Astrocyte (in vitro differentiated cells and primary cell): Measurements from ENCODE around the gene METTL27. TPM values are rescaled to one million over a fixed set of nuclear protein-coding genes. Genes with fewer than 3 reads are reported as not detected.
A peak's percentile ranks its signal among the peaks of the same experiment; 100 is the strongest.

ENCODE experiments used
- DNase-seq: peaks from one replicate; pipeline ENCODE4 v3.0.0-alpha.2; 2010; ENCODE audit warnings: low read depth
- FAIRE-seq: peaks from 2 replicates; lab custom pipeline; 2011; peaks lifted over from hg19 to GRCh38; lab: Jason Lieb, UNC
- H2AFZ ChIP-seq: 2 replicates; pipeline ENCODE4 v1.6.0; 2012; ENCODE audit warnings: low read depth, low read length, inconsistent platforms
- H3K27ac ChIP-seq: 2 replicates; pipeline ENCODE4 v1.5.1; 2011; ENCODE audit warnings: low read depth, low read length, inconsistent platforms
- H3K27me3 ChIP-seq: 2 replicates; pipeline ENCODE4 v1.6.0; 2011; ENCODE audit warnings: low read length, inconsistent platforms; ENCODE audit not compliant: insufficient read depth
- H3K36me3 ChIP-seq: 2 replicates; pipeline ENCODE4 v1.5.1; 2011; ENCODE audit warnings: low read length, inconsistent platforms; ENCODE audit not compliant: insufficient read depth
- H3K4me1 ChIP-seq: 2 replicates; pipeline ENCODE4 v1.5.1; 2011; ENCODE audit warnings: low read length, inconsistent platforms; ENCODE audit not compliant: insufficient read depth
- H3K4me2 ChIP-seq: 2 replicates; pipeline ENCODE4 v1.6.0; 2012; ENCODE audit warnings: low read length, inconsistent platforms
- H3K4me3 ChIP-seq: 2 replicates; pipeline ENCODE4 v1.5.1; 2011; ENCODE audit warnings: low read depth, mild to moderate bottlenecking, low read length, inconsistent platforms; ENCODE audit not compliant: insufficient read depth
- H3K79me2 ChIP-seq: 2 replicates; pipeline ENCODE4 v1.6.0; 2012; ENCODE audit warnings: mild to moderate bottlenecking, low read length, inconsistent platforms; ENCODE audit not compliant: insufficient read depth
- H3K9ac ChIP-seq: 2 replicates; pipeline ENCODE4 v1.6.0; 2012; ENCODE audit warnings: mild to moderate bottlenecking, low read length, inconsistent platforms
- H3K9me3 ChIP-seq: 2 replicates; pipeline ENCODE4 v1.5.1; 2012; ENCODE audit warnings: low read depth, mild to moderate bottlenecking, low read length, inconsistent platforms; ENCODE audit not compliant: insufficient read depth
- H4K20me1 ChIP-seq: 2 replicates; pipeline ENCODE4 v1.6.0; 2012; ENCODE audit warnings: low read length, inconsistent platforms; ENCODE audit not compliant: insufficient read depth
- H3K27ac Mint-ChIP-seq: one replicate; pipeline ENCODE4 v1.8.0; 2021; ENCODE audit warnings: mild to moderate bottlenecking, mixed read lengths; ENCODE audit not compliant: unreplicated experiment
- H3K27me3 Mint-ChIP-seq: one replicate; pipeline ENCODE4 v1.8.0; 2021; ENCODE audit warnings: low read depth, mixed read lengths; ENCODE audit not compliant: unreplicated experiment
- H3K36me3 Mint-ChIP-seq: one replicate; pipeline ENCODE4 v1.8.0; 2021; ENCODE audit warnings: low read depth, mixed read lengths; ENCODE audit not compliant: unreplicated experiment
- H3K4me1 Mint-ChIP-seq: one replicate; pipeline ENCODE4 v1.8.0; 2021; ENCODE audit warnings: low read depth, mixed read lengths; ENCODE audit not compliant: unreplicated experiment
- H3K4me3 Mint-ChIP-seq: one replicate; pipeline ENCODE4 v1.8.0; 2021; ENCODE audit warnings: mild to moderate bottlenecking, moderate library complexity, mixed read lengths; ENCODE audit not compliant: unreplicated experiment
- H3K9me3 Mint-ChIP-seq: one replicate; pipeline ENCODE4 v1.8.0; 2021; ENCODE audit warnings: mild to moderate bottlenecking, mixed read lengths; ENCODE audit not compliant: unreplicated experiment
- EZH2 ChIP-seq: IDR thresholded peaks from 2 replicates; pipeline ENCODE4 v1.6.1; 2012; ENCODE audit warnings: mild to moderate bottlenecking, low read length, inconsistent platforms; ENCODE audit not compliant: insufficient read depth
- total RNA-seq: library from RNA; stranded (reverse); gene quantifications from 2 replicates; pipeline ENCODE4 v1.2.1, GENCODE V29; 2021
- TF ChIP-seq, protein P1 (sequence below): IDR thresholded peaks from 2 replicates; pipeline ENCODE4 v1.5.1; 2011; ENCODE audit warnings: low read depth, mild to moderate bottlenecking, inconsistent platforms, low read length, moderate library complexity; ENCODE audit not compliant: insufficient read depth

METTL27 gene
- total RNA-seq, 1 donor from 2014 or later: 2.5 TPM

GRCh38 chr7:73829505-73829904 is 12.8 kb downstream of the METTL27 start:
- FAIRE-seq (no peak), DNase-seq (no peak)
- Mint-ChIP-seq H3K27me3 (no peaks in the 10 kb centered on the region), H3K9me3 (no peaks in the 10 kb centered on the region), H3K27ac (no peak overlapping the region), H3K36me3 (no peaks in the 10 kb centered on the region), H3K4me3 (no peak overlapping the region), H3K4me1 (peaks cover 34% of the 10 kb centered on the region)
- Histone ChIP-seq H3K79me2 (no peaks in the 10 kb centered on the region), H3K9ac (no peak overlapping the region), H3K4me3 (no peak overlapping the region), H2AFZ (no peak overlapping the region), H3K36me3 (no peaks in the 10 kb centered on the region), H3K4me1 (peaks cover 12% of the 10 kb centered on the region), H3K27ac (no peak overlapping the region), H4K20me1 (no peaks in the 10 kb centered on the region), H3K4me2 (no peak overlapping the region), H3K27me3 (no peaks in the 10 kb centered on the region), H3K9me3 (no peaks in the 10 kb centered on the region)
- TF ChIP-seq, protein P1, sequence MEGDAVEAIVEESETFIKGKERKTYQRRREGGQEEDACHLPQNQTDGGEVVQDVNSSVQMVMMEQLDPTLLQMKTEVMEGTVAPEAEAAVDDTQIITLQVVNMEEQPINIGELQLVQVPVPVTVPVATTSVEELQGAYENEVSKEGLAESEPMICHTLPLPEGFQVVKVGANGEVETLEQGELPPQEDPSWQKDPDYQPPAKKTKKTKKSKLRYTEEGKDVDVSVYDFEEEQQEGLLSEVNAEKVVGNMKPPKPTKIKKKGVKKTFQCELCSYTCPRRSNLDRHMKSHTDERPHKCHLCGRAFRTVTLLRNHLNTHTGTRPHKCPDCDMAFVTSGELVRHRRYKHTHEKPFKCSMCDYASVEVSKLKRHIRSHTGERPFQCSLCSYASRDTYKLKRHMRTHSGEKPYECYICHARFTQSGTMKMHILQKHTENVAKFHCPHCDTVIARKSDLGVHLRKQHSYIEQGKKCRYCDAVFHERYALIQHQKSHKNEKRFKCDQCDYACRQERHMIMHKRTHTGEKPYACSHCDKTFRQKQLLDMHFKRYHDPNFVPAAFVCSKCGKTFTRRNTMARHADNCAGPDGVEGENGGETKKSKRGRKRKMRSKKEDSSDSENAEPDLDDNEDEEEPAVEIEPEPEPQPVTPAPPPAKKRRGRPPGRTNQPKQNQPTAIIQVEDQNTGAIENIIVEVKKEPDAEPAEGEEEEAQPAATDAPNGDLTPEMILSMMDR: no peak
- TF ChIP-seq EZH2: no peak

DNA sequence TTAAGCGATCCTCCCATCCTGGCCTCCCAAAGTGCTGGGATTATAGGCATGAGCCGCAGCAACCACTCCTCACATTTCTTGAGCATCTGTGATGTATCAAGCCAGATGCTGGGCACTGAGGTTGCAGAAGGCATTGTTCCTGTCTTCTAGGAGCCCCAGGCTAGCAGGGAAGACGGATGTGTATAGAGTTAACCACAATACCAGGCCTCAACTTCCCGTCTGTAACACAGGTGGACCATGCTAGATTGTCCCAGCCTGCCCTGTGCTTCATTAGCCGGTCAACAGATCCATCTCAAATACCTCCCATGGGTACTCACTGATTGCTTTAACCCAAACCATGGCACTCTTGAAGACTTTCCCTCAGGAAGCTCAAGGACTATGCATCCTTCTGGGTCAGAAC is 13.3 kb downstream of the METTL27 start:
- FAIRE-seq (no peak), DNase-seq (no peak)
- no peak for TF ChIP-seq EZH2
- TF ChIP-seq, protein P1: no peak
- no peak overlapping the region for H2AFZ ChIP-seq
- H3K4me1 ChIP-seq: peaks cover 12% of the 10 kb centered on the region
- no peak overlapping the region for H3K9ac ChIP-seq
- no peaks in the 10 kb centered on the region for H3K36me3 Mint-ChIP-seq
- H3K4me2 ChIP-seq: no peak overlapping the region
- no peaks in the 10 kb centered on the region for H3K79me2 ChIP-seq
- H3K27ac Mint-ChIP-seq: no peak overlapping the region
- no peaks in the 10 kb centered on the region for H3K27me3 Mint-ChIP-seq
- no peak overlapping the region for H3K4me3 ChIP-seq
- no peaks in the 10 kb centered on the region for H3K36me3 ChIP-seq
- no peaks in the 10 kb centered on the region for H3K9me3 ChIP-seq
- no peaks in the 10 kb centered on the region for H4K20me1 ChIP-seq
- no peak overlapping the region for H3K4me3 Mint-ChIP-seq
- no peak overlapping the region for H3K27ac ChIP-seq
- no peaks in the 10 kb centered on the region for H3K9me3 Mint-ChIP-seq
- no peaks in the 10 kb centered on the region for H3K27me3 ChIP-seq
- H3K4me1 Mint-ChIP-seq: peaks cover 34% of the 10 kb centered on the region

- peaks cover 30% of the 10 kb centered on the region for H3K4me1 Mint-ChIP-seq
- H3K4me1 ChIP-seq: peaks cover 13% of the 10 kb centered on the region
- no peak overlapping the region for H2AFZ ChIP-seq
Observed at GRCh38 chr7:73828107-73828803, 14.1 kb downstream of the METTL27 start.

More at GRCh38 chr7:73828107-73828803, 14.1 kb downstream of the METTL27 start:
- Histone ChIP-seq H3K9ac (no peak overlapping the region), H3K27ac (no peak overlapping the region), H3K9me3 (no peaks in the 10 kb centered on the region), H3K27me3 (no peaks in the 10 kb centered on the region), H3K4me2 (peak overlapping the region; percentile 41), H3K36me3 (no peaks in the 10 kb centered on the region), H3K4me3 (no peak overlapping the region), H3K79me2 (no peaks in the 10 kb centered on the region), H4K20me1 (no peaks in the 10 kb centered on the region)
- Mint-ChIP-seq H3K9me3 (no peaks in the 10 kb centered on the region), H3K4me3 (no peak overlapping the region), H3K36me3 (no peaks in the 10 kb centered on the region), H3K27ac (no peak overlapping the region), H3K27me3 (no peaks in the 10 kb centered on the region)
- FAIRE-seq: no peak
- TF ChIP-seq EZH2: no peak
- TF ChIP-seq, protein P1: no peak
- peak; percentile 50 for DNase-seq
